ENCODE measurements around the gene TTC4. TPM values are rescaled to one million over a fixed set of nuclear protein-coding genes. Genes with fewer than 3 reads are reported as not detected.

Gene TTC4
- total RNA-seq, 3 donors from 2014 or later (not counting 1 experiment from before 2014, with no cell fraction given): 7.8 to 13.6 (median 10.0) TPM

GRCh38 chr1:54695764-54696163, 19.9 kb upstream of the TTC4 start:
- no peak overlapping the region for H3K27ac Mint-ChIP-seq
- 100% methylated on average over 1 of the region's 1 CpG for WGBS (ENCODE audit: insufficient coverage)
- H3K27me3 Mint-ChIP-seq (ENCODE audit: low read depth in 2 of 2): no peaks in the 10 kb centered on the region
- no peaks in the 10 kb centered on the region for H3K4me1 ChIP-seq (ENCODE audit: control insufficient read depth, insufficient read depth, low read length)
- no peak overlapping the region for H3K4me3 ChIP-seq (ENCODE audit: low read length)
- H3K36me3 Mint-ChIP-seq: no peaks in the 10 kb centered on the region
- DNase-seq (no peak), ATAC-seq (no peak)
- H3K27ac ChIP-seq (ENCODE audit: low read length): no peak overlapping the region
- intact Hi-C loops (cut with micrococcal nuclease): no loop called here
- H3K36me3 ChIP-seq (ENCODE audit: control insufficient read depth, insufficient read depth, low read length): no peaks in the 10 kb centered on the region
- no peaks in the 10 kb centered on the region for H3K4me1 Mint-ChIP-seq
- H3K27me3 ChIP-seq (ENCODE audit: control insufficient read depth, insufficient read depth, low read length): no peaks in the 10 kb centered on the region
- H3K9me3 ChIP-seq (ENCODE audit: control insufficient read depth, insufficient read depth, low read length): no peaks in the 10 kb centered on the region
- no peak overlapping the region for H3K4me3 Mint-ChIP-seq
- no peak for TF ChIP-seq CTCF (IDR thresholded peaks at IDR 0.05)
- H3K9me3 Mint-ChIP-seq: no peaks in the 10 kb centered on the region

DNA sequence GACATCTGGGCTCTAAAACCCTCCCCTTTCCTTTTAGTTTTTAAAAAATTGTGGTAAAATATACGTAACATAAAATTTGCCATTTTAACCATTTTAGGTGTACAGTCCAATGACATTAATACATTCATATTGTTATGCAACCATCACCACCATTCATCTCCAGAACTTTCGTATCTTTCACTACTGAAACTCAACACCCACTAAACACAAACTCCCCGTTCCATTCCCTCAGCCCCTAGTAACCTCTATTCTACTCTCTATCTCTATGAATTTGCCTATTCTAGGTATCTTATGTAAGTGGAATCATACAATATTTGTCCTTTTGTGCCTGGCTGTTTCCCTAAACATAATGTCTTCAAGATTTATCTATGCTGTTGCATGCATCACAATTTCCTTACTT, 19.4 kb upstream of the TTC4 start:
- Histone ChIP-seq H3K9me3 (ENCODE audit: control insufficient read depth, insufficient read depth, low read length) (no peaks in the 10 kb centered on the region), H3K27me3 (ENCODE audit: control insufficient read depth, insufficient read depth, low read length) (no peaks in the 10 kb centered on the region), H3K27ac (ENCODE audit: low read length) (no peak overlapping the region), H3K4me3 (ENCODE audit: low read length) (no peak overlapping the region), H3K36me3 (ENCODE audit: control insufficient read depth, insufficient read depth, low read length) (no peaks in the 10 kb centered on the region), H3K4me1 (ENCODE audit: control insufficient read depth, insufficient read depth, low read length) (no peaks in the 10 kb centered on the region)
- Mint-ChIP-seq H3K9me3 (no peaks in the 10 kb centered on the region), H3K27ac (no peak overlapping the region), H3K4me1 (no peaks in the 10 kb centered on the region), H3K27me3 (ENCODE audit: low read depth in 2 of 2) (no peaks in the 10 kb centered on the region), H3K36me3 (no peaks in the 10 kb centered on the region), H3K4me3 (no peak overlapping the region)
- intact Hi-C loops (cut with micrococcal nuclease): no loop called here
- ATAC-seq (no peak), DNase-seq (no peak)
- TF ChIP-seq CTCF (IDR thresholded peaks at IDR 0.05): no peak
- WGBS (ENCODE audit: insufficient coverage): 88% methylated on average over 1 of the region's 3 CpGs

GRCh38 chr1:54697896-54698295, 17.8 kb upstream of the TTC4 start:
- no peak overlapping the region for H3K27ac ChIP-seq (ENCODE audit: low read length)
- H3K4me1 ChIP-seq (ENCODE audit: control insufficient read depth, insufficient read depth, low read length): no peaks in the 10 kb centered on the region
- no peaks in the 10 kb centered on the region for H3K27me3 Mint-ChIP-seq (ENCODE audit: low read depth in 2 of 2)
- TF ChIP-seq CTCF (IDR thresholded peaks at IDR 0.05): no peak
- H3K9me3 Mint-ChIP-seq: no peaks in the 10 kb centered on the region
- no peak for DNase-seq
- H3K36me3 Mint-ChIP-seq: no peaks in the 10 kb centered on the region
- WGBS (ENCODE audit: insufficient coverage): 84% methylated on average over 5 of the region's 6 CpGs
- H3K36me3 ChIP-seq (ENCODE audit: control insufficient read depth, insufficient read depth, low read length): no peaks in the 10 kb centered on the region
- H3K4me3 Mint-ChIP-seq: no peak overlapping the region
- H3K27ac Mint-ChIP-seq: no peak overlapping the region
- H3K4me1 Mint-ChIP-seq: no peaks in the 10 kb centered on the region
- H3K27me3 ChIP-seq (ENCODE audit: control insufficient read depth, insufficient read depth, low read length): no peaks in the 10 kb centered on the region
- ATAC-seq: no peak
- no peak overlapping the region for H3K4me3 ChIP-seq (ENCODE audit: low read length)
- intact Hi-C loops (cut with micrococcal nuclease): no loop called here
- no peaks in the 10 kb centered on the region for H3K9me3 ChIP-seq (ENCODE audit: control insufficient read depth, insufficient read depth, low read length)

GRCh38 chr1:54698346-54698745, 17.3 kb upstream of the TTC4 start:
- Histone ChIP-seq H3K4me1 (ENCODE audit: control insufficient read depth, insufficient read depth, low read length) (no peaks in the 10 kb centered on the region), H3K9me3 (ENCODE audit: control insufficient read depth, insufficient read depth, low read length) (no peaks in the 10 kb centered on the region), H3K4me3 (ENCODE audit: low read length) (no peak overlapping the region), H3K27me3 (ENCODE audit: control insufficient read depth, insufficient read depth, low read length) (no peaks in the 10 kb centered on the region), H3K36me3 (ENCODE audit: control insufficient read depth, insufficient read depth, low read length) (no peaks in the 10 kb centered on the region), H3K27ac (ENCODE audit: low read length) (no peak overlapping the region)
- Mint-ChIP-seq H3K9me3 (no peaks in the 10 kb centered on the region), H3K4me3 (no peak overlapping the region), H3K27me3 (ENCODE audit: low read depth in 2 of 2) (no peaks in the 10 kb centered on the region), H3K36me3 (no peaks in the 10 kb centered on the region), H3K27ac (no peak overlapping the region), H3K4me1 (no peaks in the 10 kb centered on the region)
- DNase-seq: no peak
- no peak for TF ChIP-seq CTCF (IDR thresholded peaks at IDR 0.05)
- intact Hi-C loops (cut with micrococcal nuclease): no loop called here
- WGBS (ENCODE audit: insufficient coverage): 81% methylated on average over 6 of the region's 8 CpGs
- no peak for ATAC-seq

Measured in natural killer cell (primary cell).